Measurements from ENCODE around the gene TANC2. TPM values are rescaled to one million over a fixed set of nuclear protein-coding genes. Genes with fewer than 3 reads are reported as not detected.

The TANC2 gene
- total and polyA plus RNA-seq, 2 of the 8 experiments (the other 6 are each of a cell fraction or from before 2014, with no cell fraction given), result 5.7 to 21.9 TPM

- TF ChIP-seq, protein P1, sequence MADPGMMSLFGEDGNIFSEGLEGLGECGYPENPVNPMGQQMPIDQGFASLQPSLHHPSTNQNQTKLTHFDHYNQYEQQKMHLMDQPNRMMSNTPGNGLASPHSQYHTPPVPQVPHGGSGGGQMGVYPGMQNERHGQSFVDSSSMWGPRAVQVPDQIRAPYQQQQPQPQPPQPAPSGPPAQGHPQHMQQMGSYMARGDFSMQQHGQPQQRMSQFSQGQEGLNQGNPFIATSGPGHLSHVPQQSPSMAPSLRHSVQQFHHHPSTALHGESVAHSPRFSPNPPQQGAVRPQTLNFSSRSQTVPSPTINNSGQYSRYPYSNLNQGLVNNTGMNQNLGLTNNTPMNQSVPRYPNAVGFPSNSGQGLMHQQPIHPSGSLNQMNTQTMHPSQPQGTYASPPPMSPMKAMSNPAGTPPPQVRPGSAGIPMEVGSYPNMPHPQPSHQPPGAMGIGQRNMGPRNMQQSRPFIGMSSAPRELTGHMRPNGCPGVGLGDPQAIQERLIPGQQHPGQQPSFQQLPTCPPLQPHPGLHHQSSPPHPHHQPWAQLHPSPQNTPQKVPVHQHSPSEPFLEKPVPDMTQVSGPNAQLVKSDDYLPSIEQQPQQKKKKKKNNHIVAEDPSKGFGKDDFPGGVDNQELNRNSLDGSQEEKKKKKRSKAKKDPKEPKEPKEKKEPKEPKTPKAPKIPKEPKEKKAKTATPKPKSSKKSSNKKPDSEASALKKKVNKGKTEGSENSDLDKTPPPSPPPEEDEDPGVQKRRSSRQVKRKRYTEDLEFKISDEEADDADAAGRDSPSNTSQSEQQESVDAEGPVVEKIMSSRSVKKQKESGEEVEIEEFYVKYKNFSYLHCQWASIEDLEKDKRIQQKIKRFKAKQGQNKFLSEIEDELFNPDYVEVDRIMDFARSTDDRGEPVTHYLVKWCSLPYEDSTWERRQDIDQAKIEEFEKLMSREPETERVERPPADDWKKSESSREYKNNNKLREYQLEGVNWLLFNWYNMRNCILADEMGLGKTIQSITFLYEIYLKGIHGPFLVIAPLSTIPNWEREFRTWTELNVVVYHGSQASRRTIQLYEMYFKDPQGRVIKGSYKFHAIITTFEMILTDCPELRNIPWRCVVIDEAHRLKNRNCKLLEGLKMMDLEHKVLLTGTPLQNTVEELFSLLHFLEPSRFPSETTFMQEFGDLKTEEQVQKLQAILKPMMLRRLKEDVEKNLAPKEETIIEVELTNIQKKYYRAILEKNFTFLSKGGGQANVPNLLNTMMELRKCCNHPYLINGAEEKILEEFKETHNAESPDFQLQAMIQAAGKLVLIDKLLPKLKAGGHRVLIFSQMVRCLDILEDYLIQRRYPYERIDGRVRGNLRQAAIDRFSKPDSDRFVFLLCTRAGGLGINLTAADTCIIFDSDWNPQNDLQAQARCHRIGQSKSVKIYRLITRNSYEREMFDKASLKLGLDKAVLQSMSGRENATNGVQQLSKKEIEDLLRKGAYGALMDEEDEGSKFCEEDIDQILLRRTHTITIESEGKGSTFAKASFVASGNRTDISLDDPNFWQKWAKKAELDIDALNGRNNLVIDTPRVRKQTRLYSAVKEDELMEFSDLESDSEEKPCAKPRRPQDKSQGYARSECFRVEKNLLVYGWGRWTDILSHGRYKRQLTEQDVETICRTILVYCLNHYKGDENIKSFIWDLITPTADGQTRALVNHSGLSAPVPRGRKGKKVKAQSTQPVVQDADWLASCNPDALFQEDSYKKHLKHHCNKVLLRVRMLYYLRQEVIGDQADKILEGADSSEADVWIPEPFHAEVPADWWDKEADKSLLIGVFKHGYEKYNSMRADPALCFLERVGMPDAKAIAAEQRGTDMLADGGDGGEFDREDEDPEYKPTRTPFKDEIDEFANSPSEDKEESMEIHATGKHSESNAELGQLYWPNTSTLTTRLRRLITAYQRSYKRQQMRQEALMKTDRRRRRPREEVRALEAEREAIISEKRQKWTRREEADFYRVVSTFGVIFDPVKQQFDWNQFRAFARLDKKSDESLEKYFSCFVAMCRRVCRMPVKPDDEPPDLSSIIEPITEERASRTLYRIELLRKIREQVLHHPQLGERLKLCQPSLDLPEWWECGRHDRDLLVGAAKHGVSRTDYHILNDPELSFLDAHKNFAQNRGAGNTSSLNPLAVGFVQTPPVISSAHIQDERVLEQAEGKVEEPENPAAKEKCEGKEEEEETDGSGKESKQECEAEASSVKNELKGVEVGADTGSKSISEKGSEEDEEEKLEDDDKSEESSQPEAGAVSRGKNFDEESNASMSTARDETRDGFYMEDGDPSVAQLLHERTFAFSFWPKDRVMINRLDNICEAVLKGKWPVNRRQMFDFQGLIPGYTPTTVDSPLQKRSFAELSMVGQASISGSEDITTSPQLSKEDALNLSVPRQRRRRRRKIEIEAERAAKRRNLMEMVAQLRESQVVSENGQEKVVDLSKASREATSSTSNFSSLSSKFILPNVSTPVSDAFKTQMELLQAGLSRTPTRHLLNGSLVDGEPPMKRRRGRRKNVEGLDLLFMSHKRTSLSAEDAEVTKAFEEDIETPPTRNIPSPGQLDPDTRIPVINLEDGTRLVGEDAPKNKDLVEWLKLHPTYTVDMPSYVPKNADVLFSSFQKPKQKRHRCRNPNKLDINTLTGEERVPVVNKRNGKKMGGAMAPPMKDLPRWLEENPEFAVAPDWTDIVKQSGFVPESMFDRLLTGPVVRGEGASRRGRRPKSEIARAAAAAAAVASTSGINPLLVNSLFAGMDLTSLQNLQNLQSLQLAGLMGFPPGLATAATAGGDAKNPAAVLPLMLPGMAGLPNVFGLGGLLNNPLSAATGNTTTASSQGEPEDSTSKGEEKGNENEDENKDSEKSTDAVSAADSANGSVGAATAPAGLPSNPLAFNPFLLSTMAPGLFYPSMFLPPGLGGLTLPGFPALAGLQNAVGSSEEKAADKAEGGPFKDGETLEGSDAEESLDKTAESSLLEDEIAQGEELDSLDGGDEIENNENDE (IDR thresholded peaks at IDR 0.05; ENCODE audit: insufficient replicate concordance, low read length), result no peak
- TF ChIP-seq EGR1 (IDR thresholded peaks at IDR 0.05; ENCODE audit: borderline replicate concordance, low read depth, low read length) (no peak), CHD2 (IDR thresholded peaks at IDR 0.05; ENCODE audit: low read length) (no peak), CTBP2 (IDR thresholded peaks at IDR 0.05; ENCODE audit: borderline replicate concordance, insufficient read depth, insufficient read length, low read length) (no peak), PHF8 (conservative IDR thresholded peaks at IDR 0.05; ENCODE audit: low read depth, low read length) (no peak), SP1 (IDR thresholded peaks at IDR 0.05; ENCODE audit: low read depth, low read length) (no peak), BRCA1 (IDR thresholded peaks at IDR 0.05; ENCODE audit: low read depth, low read length) (no peak), SP2 (IDR thresholded peaks at IDR 0.05; ENCODE audit: low read length) (no peak), CHD1 (IDR thresholded peaks at IDR 0.05; ENCODE audit: low read depth, low read length) (no peak), HDAC6 (IDR thresholded peaks at IDR 0.05; ENCODE audit: low read depth, low read length) (no peak)
Measured at GRCh38 chr17:62980842-62981241, 14.8 kb downstream of the TANC2 start (continued).

Data from H1 (cell line).